ENCODE data around the gene GAL3ST2. TPM values are rescaled to one million over a fixed set of nuclear protein-coding genes. Genes with fewer than 3 reads are reported as not detected.
"Not testable (repeated sequence)": the region's sequence is repeated elsewhere in the genome, so short reads cannot be mapped to it uniquely, and the experiment has no call there.

GAL3ST2 gene
- polyA plus RNA-seq, 3 donors, result 0.22 to 0.40 (median 0.37) TPM

GRCh38 chr2:241806217-241806616, 29.6 kb downstream of the GAL3ST2 start:
- not testable (repeated sequence) for DNase-seq (ENCODE audit: low read depth in 3 of 3, low spot score in 2 of 3)

GRCh38 chr2:241808051-241808720, 31.6 kb downstream of the GAL3ST2 start:
- peak in 1 of 3 donors; percentile 32 for DNase-seq (ENCODE audit: low read depth in 3 of 3, low spot score in 2 of 3)

GRCh38 chr2:241808721-241809382, 32.2 kb downstream of the GAL3ST2 start, which contains the start of gene NEU4:
Gene NEU4 (plus strand): TSS chr2:241809193. CDS start chr2:241814485, 5,292 bp downstream.
- DNase-seq (ENCODE audit: low read depth in 3 of 3, low spot score in 2 of 3), result peak in 1 of 3 donors; percentile 40

DNA sequence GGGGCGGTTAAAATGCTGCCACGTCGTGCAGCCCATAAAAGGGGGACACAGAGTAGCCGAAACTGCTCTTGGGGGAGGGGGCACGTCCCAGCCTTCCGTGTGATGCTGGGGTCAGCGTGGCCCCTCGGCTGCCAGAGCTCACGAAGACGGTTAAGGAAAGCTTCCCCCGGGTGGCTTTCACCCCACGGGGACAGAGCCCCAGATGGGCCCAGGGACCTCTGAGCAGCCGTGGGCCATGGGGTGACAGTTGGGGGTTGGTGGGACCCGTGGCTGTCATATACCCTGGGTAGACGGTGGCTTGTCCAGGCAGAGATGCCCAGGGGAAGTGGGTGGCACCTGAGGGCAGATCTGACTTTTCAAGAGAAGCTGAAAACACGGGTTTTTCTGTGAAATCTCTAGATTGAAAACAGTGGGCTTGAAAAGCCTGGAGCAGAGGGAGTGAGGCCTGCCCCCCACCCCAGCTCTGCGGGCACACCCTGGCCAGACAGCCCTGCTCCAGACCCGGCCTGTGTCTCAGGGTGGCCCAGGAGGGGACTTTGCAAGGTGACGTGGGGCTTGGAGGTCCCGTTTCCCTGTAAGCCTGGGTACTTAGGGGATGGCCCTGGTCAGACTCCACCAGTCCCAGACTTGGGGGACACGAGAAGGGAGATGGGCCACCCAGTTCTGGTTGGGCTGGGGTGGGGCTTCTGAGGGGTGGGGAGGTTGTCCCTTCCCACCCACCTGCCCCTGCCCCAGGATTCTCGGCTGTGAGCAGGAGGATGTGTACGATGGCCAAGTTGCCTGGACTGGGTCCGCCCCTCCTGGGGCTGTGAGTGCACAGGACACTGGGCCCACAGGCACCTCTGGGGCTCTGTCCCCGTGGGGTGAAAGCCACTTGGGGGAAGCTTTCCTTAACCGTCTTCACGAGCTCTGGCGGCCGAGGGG, 33.0 kb downstream of the GAL3ST2 start:
- no peak for DNase-seq (ENCODE audit: low read depth in 3 of 3, low spot score in 2 of 3)

DNA sequence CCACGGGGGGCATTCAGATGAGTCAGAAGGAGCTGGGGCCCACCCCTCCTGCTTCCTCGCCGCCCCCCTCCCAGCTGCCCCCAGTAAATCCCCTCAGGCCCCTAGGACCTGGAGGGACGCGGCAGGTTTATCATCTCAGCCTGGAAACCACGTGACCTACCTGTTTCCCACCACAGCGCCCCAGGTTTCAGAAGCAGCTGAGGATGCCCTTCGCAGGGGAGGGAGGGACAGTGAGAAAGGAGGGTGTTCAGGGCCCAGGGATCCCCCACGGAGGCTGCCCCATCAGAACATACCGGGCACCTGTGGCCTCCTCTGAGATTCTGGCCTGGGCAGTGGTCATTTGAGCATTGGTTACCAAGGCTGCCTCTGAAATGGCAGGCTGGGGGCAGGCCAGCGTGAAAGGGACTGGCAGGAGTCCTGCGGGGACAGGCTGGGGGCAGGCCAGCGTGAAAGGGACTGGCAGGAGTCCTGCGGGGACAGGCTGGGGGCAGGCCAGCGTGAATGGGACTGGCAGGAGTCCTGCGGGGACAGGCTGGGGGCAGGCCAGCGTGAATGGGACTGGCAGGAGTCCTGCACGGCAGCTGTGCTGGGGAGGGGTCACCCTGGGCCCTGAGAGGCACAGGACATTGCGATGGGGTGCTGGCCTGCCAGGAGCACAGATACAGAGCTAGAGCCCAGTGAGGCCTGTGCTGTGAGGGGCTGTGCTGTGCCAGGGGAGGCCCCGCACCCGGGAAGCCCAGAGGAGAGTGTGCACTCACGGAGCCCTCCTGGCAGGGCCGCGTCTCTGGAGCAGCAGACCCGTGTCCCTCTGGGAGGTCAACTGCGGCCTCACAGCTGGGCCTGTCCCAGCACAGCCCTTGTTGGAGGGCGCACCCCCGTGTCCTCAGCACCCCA, 33.9 kb downstream of the GAL3ST2 start:
- no peak for DNase-seq (ENCODE audit: low read depth in 3 of 3, low spot score in 2 of 3)

DNA sequence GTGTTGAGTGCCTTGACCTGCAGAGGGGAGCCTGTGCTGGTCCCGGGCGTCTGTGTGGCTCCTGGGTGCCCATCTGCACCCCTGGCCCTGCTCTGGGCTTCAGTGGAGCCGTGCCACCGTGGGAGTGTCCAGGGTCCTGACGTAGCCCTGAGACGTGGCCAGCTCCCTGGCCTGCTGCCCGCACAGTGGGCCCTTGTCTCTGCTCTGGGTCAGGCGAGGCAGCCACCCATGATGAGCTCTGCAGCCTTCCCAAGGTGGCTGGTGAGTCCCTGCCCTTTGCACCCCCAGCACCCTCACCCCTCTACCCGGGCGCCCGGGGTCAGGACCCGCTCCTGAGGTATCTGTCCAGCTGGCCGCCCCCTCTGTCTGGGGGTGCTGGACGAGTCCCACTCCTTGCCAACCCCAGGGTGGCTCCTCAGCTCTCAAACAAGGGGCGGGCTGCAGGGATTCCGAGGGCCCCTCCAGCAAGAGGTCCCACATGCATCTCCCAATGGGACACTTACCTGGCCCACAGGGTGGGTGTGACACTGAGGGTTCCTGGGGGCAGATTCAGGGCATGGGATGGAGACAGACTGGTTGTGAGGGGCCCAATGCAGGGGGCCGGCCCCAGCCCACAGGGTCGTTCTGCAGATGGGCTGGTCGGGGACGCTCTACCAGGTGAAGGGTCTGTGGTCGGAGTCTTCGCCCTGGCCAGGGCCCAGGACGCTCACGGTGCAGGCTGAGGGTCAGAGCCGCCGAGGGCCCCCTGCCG, 34.8 kb downstream of the GAL3ST2 start:
- no peak for DNase-seq (ENCODE audit: low read depth in 3 of 3, low spot score in 2 of 3)

DNA sequence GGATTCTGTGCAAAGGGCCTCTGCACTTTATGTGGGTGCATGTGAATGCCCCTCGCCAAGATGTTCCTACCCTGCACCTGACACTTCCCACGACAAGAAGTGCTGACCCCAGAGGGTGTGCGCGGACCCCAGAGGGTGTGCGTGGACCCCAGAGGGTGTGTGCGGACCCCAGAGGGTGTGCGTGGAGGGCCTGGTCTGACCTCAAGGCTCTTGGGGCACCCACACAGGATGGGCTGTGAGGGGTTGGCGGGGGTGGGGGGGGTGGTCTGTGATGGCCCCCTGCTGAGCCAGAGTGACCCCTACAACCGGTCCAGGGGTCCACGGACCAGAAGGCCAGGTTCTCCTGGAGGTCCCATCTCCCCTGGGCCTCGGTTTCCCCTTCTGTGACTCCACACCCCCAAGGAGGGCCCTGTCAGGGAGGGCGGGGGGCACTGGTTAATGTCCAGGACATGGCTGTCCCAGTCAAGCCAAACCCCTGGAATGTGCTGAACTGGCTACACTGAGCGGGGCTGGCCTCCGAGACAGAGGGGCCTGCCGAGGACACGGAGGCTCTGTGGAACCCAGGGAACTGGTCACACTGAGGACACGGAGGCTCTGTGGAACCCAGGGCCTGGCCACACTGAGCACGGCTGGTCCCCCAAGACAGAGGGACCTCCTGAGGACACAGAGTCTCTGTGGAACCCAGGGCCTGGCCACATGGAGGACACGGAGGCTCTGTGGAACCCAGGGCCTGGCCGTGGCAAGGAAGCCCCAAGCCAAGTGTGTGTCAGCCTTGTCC, 35.5 kb downstream of the GAL3ST2 start:
- no peak for DNase-seq (ENCODE audit: low read depth in 3 of 3, low spot score in 2 of 3)

DNA sequence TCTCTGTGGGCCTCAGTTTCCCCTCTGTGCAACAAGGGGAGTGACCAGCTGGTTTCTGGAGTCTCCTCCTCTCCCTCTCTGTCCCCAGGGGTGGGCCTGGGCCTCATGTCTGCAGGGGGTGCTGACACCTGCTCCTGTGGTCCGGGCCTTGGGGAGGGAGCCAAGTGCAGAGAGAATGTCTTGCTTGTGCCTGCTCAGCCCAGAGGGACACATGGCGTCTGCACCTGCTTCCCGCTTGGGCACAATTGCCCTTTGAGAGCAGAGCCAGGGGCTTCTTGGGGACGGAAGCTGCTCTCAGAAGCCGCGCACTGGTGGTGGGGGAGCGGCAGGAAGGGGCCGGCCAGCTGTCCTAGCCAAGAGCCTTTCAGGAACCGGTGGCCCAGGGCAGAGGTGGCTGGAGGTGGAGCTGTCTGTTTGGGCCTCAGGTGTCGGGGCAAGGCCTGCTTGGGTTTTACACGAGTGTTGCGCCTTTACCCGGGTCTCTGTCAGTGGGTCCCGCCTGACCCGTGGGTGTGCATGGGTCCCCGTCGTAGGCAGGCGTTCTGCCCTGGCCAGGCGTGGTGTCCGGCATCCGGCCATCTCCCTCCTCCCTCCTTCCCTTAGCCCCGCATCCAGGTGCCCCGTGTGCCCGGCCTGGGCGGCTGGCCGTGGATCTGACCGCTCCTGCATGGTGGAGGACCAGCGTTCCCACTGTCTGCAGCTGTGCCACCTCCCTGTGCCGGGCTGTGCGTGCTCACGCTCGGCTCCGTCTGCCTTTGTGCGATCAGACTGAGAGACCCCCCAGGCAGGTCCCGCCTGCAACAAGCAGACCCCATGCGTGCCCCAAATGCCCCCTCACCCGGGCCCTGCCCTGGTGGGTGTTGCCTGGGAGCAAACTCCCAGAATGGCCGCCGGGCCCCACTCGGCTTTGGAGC, 36.4 kb downstream of the GAL3ST2 start:
- DNase-seq (ENCODE audit: low read depth in 3 of 3, low spot score in 2 of 3), result no peak

DNA sequence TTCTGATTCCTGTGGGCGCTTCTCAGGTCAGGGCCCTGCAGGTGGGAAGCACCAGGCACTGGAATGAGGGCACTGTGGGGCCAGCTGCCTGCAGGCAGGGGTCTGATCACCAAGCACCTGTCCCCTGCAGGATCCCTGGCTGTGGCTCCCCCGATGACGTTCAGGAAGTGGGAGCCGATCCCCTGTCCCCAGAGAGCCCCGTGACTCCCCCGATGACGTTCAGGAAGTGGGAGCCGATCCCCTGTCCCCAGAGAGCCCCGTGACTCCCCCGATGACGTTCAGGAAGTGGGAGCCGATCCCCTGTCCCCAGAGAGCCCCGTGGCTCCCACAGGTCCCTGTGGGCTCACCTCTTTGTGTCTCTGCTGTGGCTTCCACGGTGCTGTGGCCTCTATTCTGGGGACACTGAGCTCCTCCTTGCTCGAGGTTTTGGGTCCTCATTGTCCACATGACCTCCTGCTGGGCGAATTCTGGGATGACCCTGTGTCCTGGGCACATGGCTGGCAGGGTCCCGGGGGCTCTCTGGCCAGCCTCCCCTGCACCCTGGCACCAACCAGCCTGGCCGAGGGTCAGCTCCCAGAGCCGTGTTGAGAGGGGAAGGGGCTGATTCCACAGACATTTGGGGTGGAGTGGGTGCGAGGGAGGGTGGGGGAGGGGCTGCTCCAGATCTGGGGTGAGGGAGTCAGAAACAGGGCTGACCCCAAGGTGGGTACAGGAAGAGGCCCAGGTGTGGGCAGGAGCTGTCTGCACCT, 37.2 kb downstream of the GAL3ST2 start:
- DNase-seq (ENCODE audit: low read depth in 3 of 3, low spot score in 2 of 3), result no peak

- no peak for DNase-seq (ENCODE audit: low read depth in 3 of 3, low spot score in 2 of 3)
These were observed 37.7 kb downstream of the GAL3ST2 start for GRCh38 chr2:241814393-241814642.

- no peak for DNase-seq (ENCODE audit: low read depth in 3 of 3, low spot score in 2 of 3)
These were observed 38.2 kb downstream of the GAL3ST2 start for GRCh38 chr2:241814643-241815476.

GRCh38 chr2:241815477-241816430, 39.1 kb downstream of the GAL3ST2 start:
- DNase-seq (ENCODE audit: low read depth in 3 of 3, low spot score in 2 of 3), result no peak

DNA sequence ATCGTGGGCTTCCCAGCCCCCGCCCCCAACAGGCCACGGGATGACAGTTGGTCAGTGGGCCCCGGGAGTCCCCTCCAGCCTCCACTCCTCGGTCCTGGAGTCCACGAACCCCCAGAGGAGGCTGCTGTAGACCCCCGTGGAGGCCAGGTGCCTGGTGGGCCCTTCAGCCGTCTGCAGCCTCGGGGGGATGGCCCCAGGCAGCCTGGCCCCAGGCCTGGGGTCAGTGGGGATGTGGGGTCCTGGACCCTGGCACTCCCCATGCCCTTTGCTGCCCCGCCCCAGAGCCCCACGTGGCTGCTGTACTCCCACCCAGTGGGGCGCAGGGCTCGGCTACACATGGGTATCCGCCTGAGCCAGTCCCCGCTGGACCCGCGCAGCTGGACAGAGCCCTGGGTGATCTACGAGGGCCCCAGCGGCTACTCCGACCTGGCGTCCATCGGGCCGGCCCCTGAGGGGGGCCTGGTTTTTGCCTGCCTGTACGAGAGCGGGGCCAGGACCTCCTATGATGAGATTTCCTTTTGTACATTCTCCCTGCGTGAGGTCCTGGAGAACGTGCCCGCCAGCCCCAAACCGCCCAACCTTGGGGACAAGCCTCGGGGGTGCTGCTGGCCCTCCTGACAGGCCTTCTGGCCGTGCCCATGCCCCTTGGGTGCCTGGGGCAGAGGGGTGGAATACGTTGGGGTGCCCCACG, 40.0 kb downstream of the GAL3ST2 start:
- DNase-seq (ENCODE audit: low read depth in 3 of 3, low spot score in 2 of 3), result no peak

DNA sequence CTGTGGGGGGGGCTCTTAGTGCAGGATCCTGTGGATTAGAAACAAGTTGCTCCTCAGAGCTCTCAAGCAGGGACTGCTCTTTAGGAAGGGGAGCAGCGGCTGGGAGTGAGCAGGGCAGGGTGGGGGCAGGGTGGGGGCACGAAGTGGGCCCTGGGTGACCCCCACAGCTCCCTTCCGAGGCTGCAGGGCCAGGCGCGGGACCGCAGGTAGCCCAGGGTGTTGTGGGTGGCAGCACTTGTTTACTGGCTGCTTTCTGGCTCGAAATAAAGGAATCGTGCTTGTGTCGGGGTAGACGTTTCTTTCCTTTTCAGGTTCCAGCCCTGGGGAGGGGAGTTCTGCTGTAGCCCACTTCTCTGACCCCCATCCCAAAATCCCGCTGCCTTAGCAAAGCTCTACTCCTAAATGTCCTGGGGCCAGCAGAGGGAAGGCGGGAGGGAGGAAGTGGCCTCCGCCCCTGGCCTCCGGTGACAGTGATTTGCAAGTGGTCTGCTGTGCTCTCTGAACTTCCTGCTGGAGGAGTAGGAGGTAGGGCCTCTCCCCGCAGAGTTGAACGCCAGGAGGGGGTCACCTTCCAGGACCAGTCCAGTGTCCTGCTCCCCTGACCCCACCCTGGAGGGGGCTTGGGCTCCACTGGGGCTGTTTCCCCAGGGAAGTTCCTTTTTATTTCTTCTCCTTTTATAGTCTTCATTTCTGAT, 40.7 kb downstream of the GAL3ST2 start:
- no peak for DNase-seq (ENCODE audit: low read depth in 3 of 3, low spot score in 2 of 3)

All from right renal cortex interstitium (tissue), 3 donors.